ENCODE results near the gene HAVCR1.

The HAVCR1 gene

DNA sequence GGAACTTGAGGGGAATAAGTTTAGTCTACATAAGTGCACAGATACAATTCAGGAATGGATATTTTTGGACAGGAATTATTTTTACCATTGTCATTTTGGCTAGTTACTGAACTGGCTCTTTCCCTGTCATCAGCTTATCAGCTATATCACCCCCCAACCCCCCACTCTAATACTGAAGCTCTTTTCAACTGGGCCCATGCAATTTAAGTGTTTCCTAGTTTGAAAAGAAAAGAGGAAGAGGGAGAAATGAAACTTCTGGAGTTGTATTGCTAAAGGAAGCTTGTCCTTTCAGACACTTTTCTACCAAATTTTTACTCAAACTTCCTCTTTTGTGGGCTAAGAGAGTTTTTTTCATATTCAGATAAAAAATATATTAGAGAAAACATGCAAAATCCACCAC is 77.4 kb downstream of the HAVCR1 start:
- CTCF ChIA-PET: no interaction called here
- no peak for DNase-seq (ENCODE audit: extremely low spot score)
- TF ChIP-seq, protein P1, sequence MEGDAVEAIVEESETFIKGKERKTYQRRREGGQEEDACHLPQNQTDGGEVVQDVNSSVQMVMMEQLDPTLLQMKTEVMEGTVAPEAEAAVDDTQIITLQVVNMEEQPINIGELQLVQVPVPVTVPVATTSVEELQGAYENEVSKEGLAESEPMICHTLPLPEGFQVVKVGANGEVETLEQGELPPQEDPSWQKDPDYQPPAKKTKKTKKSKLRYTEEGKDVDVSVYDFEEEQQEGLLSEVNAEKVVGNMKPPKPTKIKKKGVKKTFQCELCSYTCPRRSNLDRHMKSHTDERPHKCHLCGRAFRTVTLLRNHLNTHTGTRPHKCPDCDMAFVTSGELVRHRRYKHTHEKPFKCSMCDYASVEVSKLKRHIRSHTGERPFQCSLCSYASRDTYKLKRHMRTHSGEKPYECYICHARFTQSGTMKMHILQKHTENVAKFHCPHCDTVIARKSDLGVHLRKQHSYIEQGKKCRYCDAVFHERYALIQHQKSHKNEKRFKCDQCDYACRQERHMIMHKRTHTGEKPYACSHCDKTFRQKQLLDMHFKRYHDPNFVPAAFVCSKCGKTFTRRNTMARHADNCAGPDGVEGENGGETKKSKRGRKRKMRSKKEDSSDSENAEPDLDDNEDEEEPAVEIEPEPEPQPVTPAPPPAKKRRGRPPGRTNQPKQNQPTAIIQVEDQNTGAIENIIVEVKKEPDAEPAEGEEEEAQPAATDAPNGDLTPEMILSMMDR (IDR thresholded peaks at IDR 0.05; ENCODE audit: control extremely low read depth, extremely low read depth, low read depth, missing control alignments): no peak
- POLR2A ChIA-PET: no interaction called here

Data from GM10248 (cell line).